ENCODE results near the gene LYRM2. TPM values are rescaled to one million over a fixed set of nuclear protein-coding genes. Genes with fewer than 3 reads are reported as not detected.

The LYRM2 gene
- total RNA-seq, 1 donor from 2014 or later = 30.2 TPM

DNA sequence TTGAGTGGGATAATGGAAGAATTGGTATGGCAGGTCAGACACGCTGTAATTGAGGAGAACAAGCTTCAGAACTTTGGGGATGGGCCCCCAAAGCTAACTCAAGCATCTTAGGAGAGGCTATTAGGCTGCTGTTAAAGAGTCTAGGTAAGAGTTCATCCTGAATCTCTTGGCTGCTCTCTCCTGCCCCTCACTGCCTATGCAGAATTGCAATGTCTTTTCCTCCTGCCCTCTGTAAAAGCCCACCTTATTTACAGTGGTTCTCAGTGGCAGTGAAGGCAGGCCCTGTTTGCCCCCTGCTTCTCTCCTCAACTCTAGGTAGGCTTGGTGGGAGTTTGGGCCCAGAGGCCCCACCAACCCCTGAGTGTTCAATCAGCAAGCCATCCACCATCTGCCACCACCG is 55.0 kb downstream of the LYRM2 start:
- Mint-ChIP-seq H3K27ac (ENCODE audit: unreplicated experiment) (peak overlapping the region; percentile 72), H3K9me3 (ENCODE audit: unreplicated experiment) (peaks cover 1% of the 10 kb centered on the region), H3K27me3 (ENCODE audit: unreplicated experiment) (peaks cover 4% of the 10 kb centered on the region), H3K4me3 (ENCODE audit: unreplicated experiment) (peak overlapping the region; percentile 46), H3K4me1 (ENCODE audit: low read depth, unreplicated experiment) (peaks cover 33% of the 10 kb centered on the region), H3K36me3 (ENCODE audit: unreplicated experiment) (no peaks in the 10 kb centered on the region)
- no peak for DNase-seq
- TF ChIP-seq, protein P1, sequence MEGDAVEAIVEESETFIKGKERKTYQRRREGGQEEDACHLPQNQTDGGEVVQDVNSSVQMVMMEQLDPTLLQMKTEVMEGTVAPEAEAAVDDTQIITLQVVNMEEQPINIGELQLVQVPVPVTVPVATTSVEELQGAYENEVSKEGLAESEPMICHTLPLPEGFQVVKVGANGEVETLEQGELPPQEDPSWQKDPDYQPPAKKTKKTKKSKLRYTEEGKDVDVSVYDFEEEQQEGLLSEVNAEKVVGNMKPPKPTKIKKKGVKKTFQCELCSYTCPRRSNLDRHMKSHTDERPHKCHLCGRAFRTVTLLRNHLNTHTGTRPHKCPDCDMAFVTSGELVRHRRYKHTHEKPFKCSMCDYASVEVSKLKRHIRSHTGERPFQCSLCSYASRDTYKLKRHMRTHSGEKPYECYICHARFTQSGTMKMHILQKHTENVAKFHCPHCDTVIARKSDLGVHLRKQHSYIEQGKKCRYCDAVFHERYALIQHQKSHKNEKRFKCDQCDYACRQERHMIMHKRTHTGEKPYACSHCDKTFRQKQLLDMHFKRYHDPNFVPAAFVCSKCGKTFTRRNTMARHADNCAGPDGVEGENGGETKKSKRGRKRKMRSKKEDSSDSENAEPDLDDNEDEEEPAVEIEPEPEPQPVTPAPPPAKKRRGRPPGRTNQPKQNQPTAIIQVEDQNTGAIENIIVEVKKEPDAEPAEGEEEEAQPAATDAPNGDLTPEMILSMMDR (IDR thresholded peaks at IDR 0.05; ENCODE audit: partially characterized antibody, unreplicated experiment) = no peak

DNA sequence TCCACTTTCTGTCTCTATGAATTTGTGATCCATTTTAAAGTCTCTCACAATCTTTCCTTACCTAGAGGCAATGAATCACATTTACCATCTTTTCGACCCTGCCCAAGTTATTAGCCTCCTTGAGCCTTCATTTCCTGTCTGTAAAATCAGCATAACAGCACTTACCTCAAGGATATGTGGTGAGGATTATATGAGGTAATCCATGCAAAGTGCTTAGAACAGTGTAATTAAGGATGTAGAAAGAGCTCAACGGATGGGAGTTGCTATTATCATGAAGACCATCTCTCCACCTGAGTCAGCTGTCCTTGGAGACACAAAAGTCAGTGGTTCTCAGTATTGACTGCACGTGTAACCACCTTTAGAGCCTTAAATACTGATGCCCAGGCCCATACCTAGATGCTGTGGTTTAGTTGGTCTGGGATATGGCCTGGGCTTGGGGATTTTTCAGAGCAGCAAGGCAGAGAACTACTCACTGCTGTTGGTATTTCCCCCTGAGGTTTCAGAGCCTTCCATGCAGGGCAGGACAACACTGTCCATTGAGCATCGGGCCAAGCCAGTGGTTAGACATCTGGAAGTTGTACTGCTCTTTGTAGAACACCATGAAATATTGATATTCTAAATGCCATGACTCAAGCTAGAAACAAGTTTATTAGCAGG is 55.8 kb downstream of the LYRM2 start:
- no peak overlapping the region for H3K4me3 Mint-ChIP-seq (ENCODE audit: unreplicated experiment)
- H3K4me1 Mint-ChIP-seq (ENCODE audit: low read depth, unreplicated experiment) = peaks cover 33% of the 10 kb centered on the region
- H3K27me3 Mint-ChIP-seq (ENCODE audit: unreplicated experiment) = peaks cover 4% of the 10 kb centered on the region
- peak overlapping the region; percentile 30 for H3K27ac Mint-ChIP-seq (ENCODE audit: unreplicated experiment)
- no peaks in the 10 kb centered on the region for H3K36me3 Mint-ChIP-seq (ENCODE audit: unreplicated experiment)
- H3K9me3 Mint-ChIP-seq (ENCODE audit: unreplicated experiment) = peaks cover 1% of the 10 kb centered on the region
- DNase-seq = no peak
- TF ChIP-seq, protein P1 (IDR thresholded peaks at IDR 0.05; ENCODE audit: partially characterized antibody, unreplicated experiment) = no peak

GRCh38 chr6:89581689-89582088 is 56.9 kb downstream of the LYRM2 start:
- Mint-ChIP-seq H3K4me3 (ENCODE audit: unreplicated experiment) (no peak overlapping the region), H3K36me3 (ENCODE audit: unreplicated experiment) (no peaks in the 10 kb centered on the region), H3K27ac (ENCODE audit: unreplicated experiment) (peak overlapping the region; percentile 23), H3K9me3 (ENCODE audit: unreplicated experiment) (peaks cover 1% of the 10 kb centered on the region), H3K4me1 (ENCODE audit: low read depth, unreplicated experiment) (peaks cover 33% of the 10 kb centered on the region), H3K27me3 (ENCODE audit: unreplicated experiment) (peaks cover 4% of the 10 kb centered on the region)
- TF ChIP-seq, protein P1 (IDR thresholded peaks at IDR 0.05; ENCODE audit: partially characterized antibody, unreplicated experiment) = no peak
- no peak for DNase-seq

- Mint-ChIP-seq H3K9me3 (ENCODE audit: unreplicated experiment) (peaks cover 1% of the 10 kb centered on the region), H3K36me3 (ENCODE audit: unreplicated experiment) (no peaks in the 10 kb centered on the region), H3K4me1 (ENCODE audit: low read depth, unreplicated experiment) (peaks cover 33% of the 10 kb centered on the region), H3K27ac (ENCODE audit: unreplicated experiment) (no peak overlapping the region), H3K4me3 (ENCODE audit: unreplicated experiment) (no peak overlapping the region), H3K27me3 (ENCODE audit: unreplicated experiment) (peaks cover 4% of the 10 kb centered on the region)
- no peak for DNase-seq
- TF ChIP-seq, protein P1 (IDR thresholded peaks at IDR 0.05; ENCODE audit: partially characterized antibody, unreplicated experiment) = no peak
Observed at GRCh38 chr6:89580997-89581666, 57.4 kb downstream of the LYRM2 start.

GRCh38 chr6:89575562-89575960 is 63.0 kb downstream of the LYRM2 start:
- Mint-ChIP-seq H3K36me3 (ENCODE audit: unreplicated experiment) (no peaks in the 10 kb centered on the region), H3K4me1 (ENCODE audit: low read depth, unreplicated experiment) (peaks cover 4% of the 10 kb centered on the region), H3K4me3 (ENCODE audit: unreplicated experiment) (no peak overlapping the region), H3K9me3 (ENCODE audit: unreplicated experiment) (peaks cover 1% of the 10 kb centered on the region), H3K27me3 (ENCODE audit: unreplicated experiment) (peaks cover under 1% of the 10 kb centered on the region), H3K27ac (ENCODE audit: unreplicated experiment) (no peak overlapping the region)
- TF ChIP-seq, protein P1 (IDR thresholded peaks at IDR 0.05; ENCODE audit: partially characterized antibody, unreplicated experiment) = no peak
- no peak for DNase-seq
